H1 (cell line): ENCODE measurements around the gene SNTG2. TPM values are rescaled to one million over a fixed set of nuclear protein-coding genes. Genes with fewer than 3 reads are reported as not detected.

Experiments used
- CTCF ChIA-PET: fragments of 300-600 bp; sonication (Branson Sonifier 250); formaldehyde crosslinking; loops from one replicate; lab custom pipeline; 2021; ENCODE audit not compliant: partially characterized antibody; lab: Charles Lee
- POLR2A ChIA-PET: fragments of 300-600 bp; sonication (Branson Sonifier 250); formaldehyde crosslinking; loops from one replicate; lab custom pipeline; 2021; ENCODE audit warnings: inconsistent platforms; ENCODE audit not compliant: partially characterized antibody; lab: Charles Lee
- DNase-seq, 2 experiments: peaks; one replicate each; pipeline versions ENCODE4 v3.0.0 to v3.0.0-alpha.2; 2010 to 2022; ENCODE audit warnings: low spot score in 2 of 2, low read depth in 1 of 2, mixed read lengths in 1 of 2
- FAIRE-seq: peaks from 2 replicates; lab custom pipeline; 2011; peaks lifted over from hg19 to GRCh38; lab: Jason Lieb, UNC
- H2AFZ ChIP-seq: 2 replicates; pipeline ENCODE4 v1.8.1; 2012; ENCODE audit warnings: low read length, inconsistent platforms
- H2AK5ac ChIP-seq: 2 replicates; pipeline ENCODE4 v1.6.1; 2013; ENCODE audit warnings: low read depth, low read length
- H2BK120ac ChIP-seq: replicated peaks from 2 replicates; pipeline ENCODE3; 2013; ENCODE audit warnings: low read depth, low read length, inconsistent platforms
- H2BK12ac ChIP-seq: 2 replicates; pipeline ENCODE4 v1.6.1; 2013; ENCODE audit warnings: low read depth, low read length
- H2BK15ac ChIP-seq: 2 replicates; pipeline ENCODE4 v1.6.1; 2013; ENCODE audit warnings: low read length
- H2BK20ac ChIP-seq: 2 replicates; pipeline ENCODE4 v1.6.1; 2013; ENCODE audit warnings: low read length
- H2BK5ac ChIP-seq: 2 replicates; pipeline ENCODE4 v1.6.1; 2013; ENCODE audit warnings: low read depth, low read length
- H3K14ac ChIP-seq: 2 replicates; pipeline ENCODE4 v1.6.1; 2013; ENCODE audit warnings: inconsistent platforms; ENCODE audit not compliant: insufficient read length
- H3K18ac ChIP-seq: 2 replicates; pipeline ENCODE4 v1.6.1; 2013; ENCODE audit warnings: low read length; ENCODE audit errors: extremely low read depth
- H3K23ac ChIP-seq: 2 replicates; pipeline ENCODE4 v1.6.1; 2013; ENCODE audit warnings: inconsistent platforms; ENCODE audit not compliant: insufficient read length
- H3K23me2 ChIP-seq: 2 replicates; pipeline ENCODE4 v1.6.1; 2013; ENCODE audit warnings: low read depth, low read length
- H3K27ac ChIP-seq: 2 replicates; pipeline ENCODE4 v1.6.1; 2011; ENCODE audit warnings: low read depth, low read length, inconsistent platforms
- H3K27me3 ChIP-seq, 4 experiments: replicated peaks in 1 of 4; 1 replicate in 1 of 4; 2 replicates in 3 of 4; pipeline versions ENCODE4 v1.6.1 to v1.8.1; 2011 to 2013; ENCODE audit warnings: low read length in 3 of 4, mild to moderate bottlenecking in 3 of 4, inconsistent platforms in 2 of 4, mixed read lengths in 2 of 4, moderate library complexity in 1 of 4; ENCODE audit not compliant: control insufficient read depth in 3 of 4, insufficient read depth in 3 of 4; ENCODE audit errors: extremely low read depth in 1 of 4
- H3K36me3 ChIP-seq, 4 experiments: 2 replicates each; pipeline versions ENCODE4 v1.6.1 to v1.8.1; 2011 to 2013; ENCODE audit warnings: mild to moderate bottlenecking in 4 of 4, low read length in 3 of 4, moderate library complexity in 2 of 4, control low read depth in 1 of 4, inconsistent platforms in 1 of 4; ENCODE audit not compliant: insufficient read depth in 4 of 4, control insufficient read depth in 2 of 4
- H3K4ac ChIP-seq: replicated peaks from 2 replicates; pipeline ENCODE3; 2013; ENCODE audit warnings: low read length, low read depth, mixed read lengths, inconsistent platforms; ENCODE audit not compliant: insufficient read length
- H3K4me1 ChIP-seq, 4 experiments: replicated peaks in 1 of 4; 1 replicate in 1 of 4; 2 replicates in 3 of 4; pipeline versions ENCODE4 v1.6.1 to v1.8.1; 2011 to 2013; ENCODE audit warnings: low read length in 3 of 4, inconsistent platforms in 2 of 4, mixed read lengths in 1 of 4; ENCODE audit not compliant: insufficient read depth in 4 of 4, control insufficient read depth in 3 of 4
- H3K4me2 ChIP-seq, 2 experiments: 2 replicates each; pipeline versions ENCODE4 v1.6.1 to v1.8.1; 2011 to 2013; ENCODE audit warnings: low read depth in 2 of 2, low read length in 2 of 2, control low read depth in 1 of 2, inconsistent platforms in 1 of 2, mild to moderate bottlenecking in 1 of 2; ENCODE audit not compliant: insufficient read depth in 1 of 2
- H3K4me3 ChIP-seq, 4 experiments: fragments of 200-600, 300-600 bp in 1 of 4; sonication (generic), shearing (Covaris generic), sonication (Bioruptor Twin) in 1 of 4; 2 replicates each; pipeline versions ENCODE4 v1.5.1 to v1.8.1; 2011 to 2016; ENCODE audit warnings: low read length in 4 of 4, low read depth in 3 of 4, control low read depth in 2 of 4, inconsistent platforms in 2 of 4, mild to moderate bottlenecking in 2 of 4, mixed read lengths in 1 of 4, moderate library complexity in 1 of 4; ENCODE audit not compliant: insufficient read depth in 2 of 4; ENCODE audit errors: extremely low read depth in 1 of 4
- H3K56ac ChIP-seq: replicated peaks from 2 replicates; pipeline ENCODE3; 2013; ENCODE audit warnings: low read depth, mild to moderate bottlenecking, mixed read lengths, low read length, inconsistent platforms; ENCODE audit not compliant: insufficient read length
- H3K79me1 ChIP-seq: 2 replicates; pipeline ENCODE4 v1.6.1; 2013; ENCODE audit warnings: low read depth, low read length, control low read depth
- H3K79me2 ChIP-seq, 2 experiments: 2 replicates each; pipeline versions ENCODE4 v1.6.1 to v1.8.1; 2012 to 2013; ENCODE audit warnings: low read length in 2 of 2, mild to moderate bottlenecking in 2 of 2, inconsistent platforms in 1 of 2; ENCODE audit not compliant: insufficient read depth in 2 of 2, control insufficient read depth in 1 of 2
- H3K9ac ChIP-seq, 4 experiments: replicated peaks in 1 of 4; 1 replicate in 1 of 4; 2 replicates in 3 of 4; pipeline versions ENCODE4 v1.6.1 to v1.8.1; 2011 to 2013; ENCODE audit warnings: low read depth in 3 of 4, low read length in 3 of 4, control low read depth in 2 of 4, mild to moderate bottlenecking in 2 of 4, moderate library complexity in 2 of 4, inconsistent platforms in 1 of 4; ENCODE audit errors: extremely low read depth in 1 of 4
- H3K9me3 ChIP-seq, 2 experiments: 2 replicates each; pipeline versions ENCODE4 v1.6.1 to v1.8.1; 2012 to 2013; ENCODE audit warnings: mild to moderate bottlenecking in 2 of 2, moderate library complexity in 2 of 2, control low read depth in 1 of 2, inconsistent platforms in 1 of 2, low read depth in 1 of 2, low read length in 1 of 2, mixed read lengths in 1 of 2; ENCODE audit not compliant: insufficient read depth in 2 of 2
- H4K20me1 ChIP-seq, 2 experiments: replicated peaks in 1 of 2; 2 replicates each; pipeline versions ENCODE3 to v1.8.1; 2011 to 2013; ENCODE audit warnings: inconsistent platforms in 2 of 2, low read length in 2 of 2, mild to moderate bottlenecking in 1 of 2; ENCODE audit not compliant: insufficient read depth in 2 of 2, control insufficient read depth in 1 of 2
- H4K5ac ChIP-seq: 2 replicates; pipeline ENCODE4 v1.6.1; 2013; ENCODE audit warnings: low read length, low read depth, mixed read lengths, inconsistent platforms; ENCODE audit not compliant: insufficient read length
- H4K8ac ChIP-seq: 2 replicates; pipeline ENCODE4 v1.8.0; 2013; ENCODE audit warnings: mild to moderate bottlenecking, moderate library complexity, low read length, inconsistent platforms; ENCODE audit not compliant: insufficient read depth; ENCODE audit errors: extremely low read depth
- H4K91ac ChIP-seq: replicated peaks from 2 replicates; pipeline ENCODE3; 2013; ENCODE audit warnings: low read length, mixed read lengths, inconsistent platforms; ENCODE audit not compliant: insufficient read length
- ASH2L ChIP-seq: fragments of 200-600, 300-600 bp; sonication (generic); IDR thresholded peaks from one replicate; pipeline ENCODE4 v1.7.1; 2017; ENCODE audit warnings: low read length
- CHD1 ChIP-seq: IDR thresholded peaks from 2 replicates; pipeline ENCODE4 v1.6.1; 2012; ENCODE audit warnings: low read depth, low read length, improper control_type of control experiment
- EGR1 ChIP-seq: IDR thresholded peaks from 2 replicates; pipeline ENCODE4 v1.6.1; 2011; ENCODE audit warnings: low read depth, low read length, borderline replicate concordance
- JUN ChIP-seq: IDR thresholded peaks from 2 replicates; pipeline ENCODE4 v1.6.1; 2011; ENCODE audit warnings: low read depth, mild to moderate bottlenecking, improper control_type of control experiment, low read length
- KDM4A ChIP-seq: IDR thresholded peaks from one replicate; pipeline ENCODE4 v1.7.1; 2012; ENCODE audit warnings: low read depth, mild to moderate bottlenecking, moderate library complexity, low read length, inconsistent platforms; ENCODE audit not compliant: severe bottlenecking
- KDM5A ChIP-seq: fragments of 200-600 bp; IDR thresholded peaks from 2 replicates; pipeline ENCODE4 v1.7.1; 2012; ENCODE audit warnings: mild to moderate bottlenecking, low read length, inconsistent platforms, mixed read lengths
- POLR2A ChIP-seq, 2 experiments: IDR thresholded peaks; 1 replicate in 1 of 2; 2 replicates in 1 of 2; pipeline ENCODE4 v1.6.1; 2011; ENCODE audit warnings: low read depth in 2 of 2, low read length in 2 of 2, mild to moderate bottlenecking in 2 of 2; ENCODE audit errors: control extremely low read depth in 1 of 2
- SIX5 ChIP-seq: IDR thresholded peaks from 2 replicates; pipeline ENCODE4 v1.6.1; 2011; ENCODE audit warnings: mild to moderate bottlenecking, low read depth, low read length
- TAF1 ChIP-seq: IDR thresholded peaks from 2 replicates; pipeline ENCODE4 v1.6.1; 2011; ENCODE audit warnings: mild to moderate bottlenecking, low read depth, low read length
- TAF7 ChIP-seq: optimal IDR thresholded peaks from 2 replicates; pipeline ENCODE3; 2011; ENCODE audit warnings: low read depth, mild to moderate bottlenecking, inconsistent platforms, low read length, moderate library complexity, borderline replicate concordance
- TCF12 ChIP-seq: IDR thresholded peaks from 2 replicates; pipeline ENCODE4 v1.6.1; 2011; ENCODE audit warnings: low read depth, mild to moderate bottlenecking, low read length
- TEAD4 ChIP-seq: IDR thresholded peaks from 2 replicates; pipeline ENCODE4 v1.6.1; 2012; ENCODE audit warnings: low read depth, low read length, inconsistent platforms, mixed read lengths
- WGBS, 2 experiments: shearing (Covaris generic) in 1 of 2; methylation state at CpG; one replicate each; pipeline versions ENCODE4 v1.1.6 to v1.1.7; 2013 to 2015; ENCODE audit warnings: low lambda C conversion rate in 2 of 2, mixed read lengths in 2 of 2, inconsistent platforms in 1 of 2, low coverage in 1 of 2, missing lambda C conversion rate in 1 of 2; ENCODE audit not compliant: insufficient replicate concordance in 2 of 2, insufficient coverage in 1 of 2, insufficient read length in 1 of 2; ENCODE audit errors: extremely low coverage in 1 of 2, missing lambda C conversion rate in 1 of 2; 5-methylcytosine and 5-hydroxymethylcytosine counted together
- polyA plus RNA-seq, 7 experiments: library from polyadenylated mRNA; depleted of rRNA in 3 of 7; stranded (reverse) in 5 of 7; unstranded in 2 of 7; fragments of >200 nt in 5 of 7; fragments of 200-250 nt in 2 of 7; gene quantifications; 1 replicate in 5 of 7; 2 replicates in 1 of 7; 4 replicates in 1 of 7; pipeline versions ENCODE4 v1.2.1 to v1.2.3, GENCODE V29; 2011 to 2013; ENCODE audit warnings: missing spikeins in 2 of 7, mixed read lengths in 2 of 7
- total RNA-seq: library from RNA; stranded (reverse); fragmentation: NEBNext Ultra II Directional; extraction: Animal tissue kit (Norgen Biotek cat#: 25700); gene quantifications from 2 replicates; pipeline ENCODE4 v1.2.1, GENCODE V29; 2021
- TF ChIP-seq, protein P1 (sequence below): IDR thresholded peaks from 2 replicates; pipeline ENCODE4 v1.6.1; 2012; ENCODE audit warnings: inconsistent platforms

SNTG2 gene
- total and polyA plus RNA-seq, 2 of the 8 experiments (the other 6 are each of a cell fraction or from before 2014, with no cell fraction given): 6.6 to 18.1 TPM

- CTCF ChIA-PET: interaction anchor here (0.7 to 1.4 kb wide), 3 partner anchors 14 to 168 kb away, joined by 3 to 6 read pairs (median 5); no protein-coding TSS in a partner anchor
- 90% methylated on average over 4 of the region's 4 CpGs; no CpG with 5 or more reads in 1 of the 2 experiments for WGBS, 2 experiments
- TF ChIP-seq EGR1 (no peak), TAF1 (no peak), KDM5A (no peak), TCF12 (no peak), TAF7 (no peak), TEAD4 (no peak), CHD1 (no peak), JUN (no peak), POLR2A (IDR thresholded peaks at IDR 0.05; ENCODE audit: control extremely low read depth in 1 of 2, low read depth in 2 of 2, low read length in 2 of 2) (no peak), KDM4A (no peak), SIX5 (no peak), ASH2L (no peak)
- TF ChIP-seq, protein P1, sequence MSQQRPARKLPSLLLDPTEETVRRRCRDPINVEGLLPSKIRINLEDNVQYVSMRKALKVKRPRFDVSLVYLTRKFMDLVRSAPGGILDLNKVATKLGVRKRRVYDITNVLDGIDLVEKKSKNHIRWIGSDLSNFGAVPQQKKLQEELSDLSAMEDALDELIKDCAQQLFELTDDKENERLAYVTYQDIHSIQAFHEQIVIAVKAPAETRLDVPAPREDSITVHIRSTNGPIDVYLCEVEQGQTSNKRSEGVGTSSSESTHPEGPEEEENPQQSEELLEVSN: no peak
Measured at GRCh38 chr2:1154710-1155594, 204.3 kb downstream of the SNTG2 start.

More at GRCh38 chr2:1154710-1155594, 204.3 kb downstream of the SNTG2 start:
- Histone ChIP-seq H3K36me3 (peaks cover 0 to 5% (median 1%) of the 10 kb centered on the region in 4 experiments; a peak in 3 of 8 replicates), H2BK120ac (no peak overlapping the region), H2AFZ (no peak overlapping the region), H4K8ac (no peak overlapping the region), H3K27ac (no peak overlapping the region), H3K27me3 (no peaks in the 10 kb centered on the region), H3K14ac (no peak overlapping the region), H2BK20ac (no peak overlapping the region), H3K4me1 (peaks cover 0 to 11% (median 5%) of the 10 kb centered on the region in 4 experiments; a peak in 3 of 7 replicates), H3K79me2 (peaks cover 0 to 3% of the 10 kb centered on the region in 2 experiments; a peak in 1 of 4 replicates), H3K79me1 (no peaks in the 10 kb centered on the region; the same call in 1 of the 2 replicates), H2BK15ac (no peak overlapping the region), H3K9ac (no peak overlapping the region), H3K23ac (peak overlapping the region; percentile 57), H3K56ac (peak overlapping the region; percentile 80), H2BK5ac (no peak overlapping the region), H4K5ac (no peak overlapping the region), H3K9me3 (no peaks in the 10 kb centered on the region), H3K4me3 (no peak overlapping the region), H4K20me1 (peaks cover 0 to 11% of the 10 kb centered on the region in 2 experiments), H3K23me2 (peaks cover 10% of the 10 kb centered on the region; the same call in 1 of the 2 replicates), H2BK12ac (no peak overlapping the region), H4K91ac (peak overlapping the region; percentile 37), H3K4ac (no peak overlapping the region), H3K18ac (no peak overlapping the region), H3K4me2 (no peak overlapping the region), H2AK5ac (no peak overlapping the region)
- FAIRE-seq (no peak), DNase-seq (no peak)
- POLR2A ChIA-PET: no interaction called here
